K562 (cell line): Measurements from ENCODE around the gene SRRM4. TPM values are rescaled to one million over a fixed set of nuclear protein-coding genes. Genes with fewer than 3 reads are reported as not detected.

Experiments
- ATAC-seq: fragments of 200-7000 bp; cut with Tn5 transposase; 3 replicates; pipeline ENCODE4 v1.9.1; 2020; ENCODE audit warnings: moderate library complexity
- BruUV-seq: library from RNA; stranded (reverse); fragments of 400-500 nt; replicated peaks from 2 replicates; lab custom pipeline; 2021; lab: Mats Ljungman, UMichigan
- CTCF ChIA-PET: fragments of 300-600 bp; formaldehyde crosslinking; extraction: SDS; loops from one replicate; lab custom pipeline; 2021; ENCODE audit warnings: low intra/inter-chr PET ratio; lab: Yijun Ruan, JAX
- POLR2A ChIA-PET: fragments of 300-600, 350-650 bp; sonication (Branson Sonifier 250); formaldehyde crosslinking; extraction: SDS; loops from one replicate; lab custom pipeline; 2021; ENCODE audit warnings: antibody characterized with exemption, inconsistent platforms; lab: Yijun Ruan, JAX
- DNase-seq, 4 experiments: peaks; one replicate each; pipeline versions ENCODE4 v3.0.0 to v3.0.0-alpha.2; 2011 to 2018; ENCODE audit warnings: low spot score in 3 of 4, mixed read lengths in 3 of 4; ENCODE audit errors: extremely low read depth in 1 of 4
- FAIRE-seq: peaks from 2 replicates; lab custom pipeline; 2011; peaks lifted over from hg19 to GRCh38; lab: Jason Lieb, UNC
- H2AFZ ChIP-seq: 2 replicates; pipeline ENCODE4 v1.6.0; 2011; ENCODE audit warnings: low read depth, low read length, control low read depth, inconsistent platforms
- H3K27ac ChIP-seq: fragments of 200-600 bp; 3 replicates; pipeline ENCODE4 v1.8.0; 2011; ENCODE audit warnings: low read depth, mild to moderate bottlenecking, control low read depth, inconsistent platforms, low read length, moderate library complexity, mixed read lengths; ENCODE audit errors: extremely low read depth
- H3K27me3 ChIP-seq, 2 experiments: fragments of 300-600 bp in 1 of 2; 2 replicates in 1 of 2; 3 replicates in 1 of 2; pipeline versions ENCODE4 v1.6.0 to v1.8.0; 2011; ENCODE audit warnings: inconsistent platforms in 2 of 2, low read length in 2 of 2, mild to moderate bottlenecking in 1 of 2, mixed read lengths in 1 of 2, moderate library complexity in 1 of 2; ENCODE audit not compliant: control insufficient read depth in 2 of 2, insufficient read depth in 2 of 2
- H3K36me3 ChIP-seq: fragments of 300-600 bp; 3 replicates; pipeline ENCODE4 v1.8.0; 2011; ENCODE audit warnings: mild to moderate bottlenecking, low read length, inconsistent platforms; ENCODE audit not compliant: control insufficient read depth, insufficient read depth
- H3K4me1 ChIP-seq, 2 experiments: fragments of 200-600 bp in 1 of 2; replicated peaks in 1 of 2; 2 replicates in 1 of 2; 3 replicates in 1 of 2; pipeline versions ENCODE4 v1.5.1 to v1.8.0; 2011; ENCODE audit warnings: inconsistent platforms in 2 of 2, low read length in 2 of 2, mild to moderate bottlenecking in 1 of 2, mixed read lengths in 1 of 2, moderate library complexity in 1 of 2; ENCODE audit not compliant: control insufficient read depth in 2 of 2, insufficient read depth in 2 of 2
- H3K4me2 ChIP-seq: 2 replicates; pipeline ENCODE4 v1.6.1; 2011; ENCODE audit warnings: low read length, control low read depth, inconsistent platforms, mixed read lengths; ENCODE audit not compliant: insufficient read depth
- H3K4me3 ChIP-seq: fragments of 200-600 bp; sonication (generic), shearing (Covaris generic); 2 replicates; pipeline ENCODE4 v1.5.1; 2016; ENCODE audit warnings: control low read depth, inconsistent platforms
- H3K79me2 ChIP-seq: fragments of 200-600 bp; 3 replicates; pipeline ENCODE4 v1.8.0; 2011; ENCODE audit warnings: low read length, inconsistent platforms; ENCODE audit not compliant: control insufficient read depth, insufficient read depth
- H3K9ac ChIP-seq, 2 experiments: 2 replicates each; pipeline versions ENCODE4 v1.6.0 to v1.6.1; 2011; ENCODE audit warnings: low read depth in 2 of 2, low read length in 2 of 2, control low read depth in 1 of 2, inconsistent platforms in 1 of 2, mild to moderate bottlenecking in 1 of 2, mixed read lengths in 1 of 2; ENCODE audit not compliant: insufficient read depth in 1 of 2
- H3K9me1 ChIP-seq: one replicate; pipeline ENCODE4 v1.6.0; 2011; ENCODE audit warnings: inconsistent platforms, mild to moderate bottlenecking, low read length, moderate library complexity; ENCODE audit not compliant: control insufficient read depth, insufficient read depth
- H3K9me3 ChIP-seq: replicated peaks from 2 replicates; pipeline ENCODE4 v1.5.1; 2011; ENCODE audit warnings: low read depth, low read length, inconsistent platforms; ENCODE audit not compliant: control insufficient read depth, insufficient read depth
- H4K20me1 ChIP-seq: replicated peaks from 2 replicates; pipeline ENCODE4 v1.6.1; 2011; ENCODE audit warnings: low read length, inconsistent platforms, mixed read lengths; ENCODE audit not compliant: control insufficient read depth, insufficient read depth
- ATF6 ChIP-seq: sonication (generic); formaldehyde crosslinking; IDR thresholded peaks from 2 replicates; pipeline ENCODE4 v1.4.0; 2020; ENCODE audit warnings: mild to moderate bottlenecking, missing genetic modification reagents
- CREB1 ChIP-seq, 2 experiments: sonication (generic) in 1 of 2; formaldehyde crosslinking in 1 of 2; IDR thresholded peaks; 2 replicates each; pipeline versions ENCODE4 v1.6.1 to v1.8.0; 2012 to 2022; ENCODE audit warnings: inconsistent platforms in 1 of 2, mild to moderate bottlenecking in 1 of 2, missing genetic modification reagents in 1 of 2, moderate library complexity in 1 of 2
- DMBX1 ChIP-seq: fragments of 250-450 bp; sonication (Bioruptor Pico); IDR thresholded peaks from 2 replicates; pipeline ENCODE4 v1.8.0; 2022; ENCODE audit warnings: inconsistent platforms, mild to moderate bottlenecking, moderate library complexity, borderline replicate concordance
- ERF ChIP-seq: fragments of 450-650 bp; formaldehyde crosslinking; IDR thresholded peaks from 2 replicates; pipeline ENCODE4 v1.4.0; 2020; ENCODE audit warnings: mild to moderate bottlenecking, mixed read lengths
- GABPA ChIP-seq: fragments of 200-800 bp; sonication (Bioruptor generic); conservative IDR thresholded peaks from 2 replicates; pipeline ENCODE4 v1.6.1; 2016; ENCODE audit warnings: low read depth, missing genetic modification characterization, missing compliant biosample characterization
- HNRNPL ChIP-seq: fragments of 200-400 bp; formaldehyde crosslinking; IDR thresholded peaks from 2 replicates; pipeline ENCODE4 v1.6.1; 2017; ENCODE audit warnings: low read depth, mild to moderate bottlenecking, low read length
- LARP7 ChIP-seq: fragments of 450-650 bp; IDR thresholded peaks from 2 replicates; pipeline ENCODE4 v1.6.1; 2016
- POLR2AphosphoS2 ChIP-seq: IDR thresholded peaks from 2 replicates; pipeline ENCODE4 v1.6.1; 2012; ENCODE audit warnings: low read length, improper control_type of control experiment
- POLR2G ChIP-seq: fragments of 200-400 bp; formaldehyde crosslinking; IDR thresholded peaks from 2 replicates; pipeline ENCODE4 v1.6.1; 2017; ENCODE audit warnings: low read depth, mild to moderate bottlenecking, antibody characterized with exemption, low read length, moderate library complexity
- POLR2H ChIP-seq: IDR thresholded peaks from 2 replicates; pipeline ENCODE4 v1.6.1; 2016; ENCODE audit warnings: missing genetic modification characterization, low read depth, mild to moderate bottlenecking, control low read depth, missing compliant biosample characterization, moderate library complexity
- whole genome bisulfite sequencing: fragments of 100-300 bp; shearing (Covaris generic); methylation state at CpG from one replicate; pipeline ENCODE4 v1.1.6; 2016; ENCODE audit warnings: low coverage, mixed read lengths; ENCODE audit not compliant: insufficient coverage; ENCODE audit errors: missing lambda C conversion rate; 5-methylcytosine and 5-hydroxymethylcytosine counted together
- in situ Hi-C: fragments of 300-500 bp; cut with MboI; formaldehyde crosslinking; loops from 4 replicates; pipeline ENCODE4 v1.15.0; 2018; ENCODE audit warnings: inconsistent platforms, mixed read lengths
- intact Hi-C: fragments of 100-400 bp; cut with micrococcal nuclease; formaldehyde crosslinking; loops from 2 replicates; pipeline ENCODE4 v1.14.2; 2022
- polyA plus RNA-seq, 8 experiments: library from polyadenylated mRNA; depleted of rRNA in 4 of 8; stranded (reverse) in 5 of 8; unstranded in 3 of 8; fragments of >200 nt; fragmentation: Nextera tagmentation in 2 of 8; fragmentation: Illumina TruSeq in 1 of 8; extraction: Ambion mirVana in 2 of 8; extraction: Trizol in 1 of 8; gene quantifications; 2 replicates each; pipeline versions ENCODE4 v1.2.1 to v1.2.3, GENCODE V29; 2011 to 2014; ENCODE audit warnings: inconsistent platforms in 1 of 8, missing spikeins in 1 of 8
- total RNA-seq, 7 experiments: library from RNA; depleted of rRNA in 6 of 7; stranded (reverse); fragments of >200 nt in 6 of 7; fragmentation: Illumina TruSeq in 2 of 7; extraction: Trizol in 2 of 7; gene quantifications; 2 replicates each; pipeline versions ENCODE4 v1.2.1 to v1.2.3, GENCODE V29; 2011 to 2021; ENCODE audit warnings: low replicate concordance in 1 of 7
- TF ChIP-seq, protein P1 (sequence below): sonication (generic); formaldehyde crosslinking; IDR thresholded peaks from 2 replicates; pipeline ENCODE4 v1.8.0; 2022; ENCODE audit warnings: missing genetic modification reagents, mild to moderate bottlenecking, moderate library complexity, borderline replicate concordance
- TF ChIP-seq, protein P2 (sequence below), 2 experiments: fragments of 450-650 bp; IDR thresholded peaks; 2 replicates each; pipeline ENCODE4 v1.6.1; 2018; ENCODE audit warnings: mild to moderate bottlenecking in 2 of 2, low read depth in 1 of 2; ENCODE audit not compliant: partially characterized antibody in 2 of 2

Gene SRRM4
- total and polyA plus RNA-seq, 9 of the 15 experiments (the other 6 are each of a cell fraction or from before 2014, with no cell fraction given): not detected

DNA sequence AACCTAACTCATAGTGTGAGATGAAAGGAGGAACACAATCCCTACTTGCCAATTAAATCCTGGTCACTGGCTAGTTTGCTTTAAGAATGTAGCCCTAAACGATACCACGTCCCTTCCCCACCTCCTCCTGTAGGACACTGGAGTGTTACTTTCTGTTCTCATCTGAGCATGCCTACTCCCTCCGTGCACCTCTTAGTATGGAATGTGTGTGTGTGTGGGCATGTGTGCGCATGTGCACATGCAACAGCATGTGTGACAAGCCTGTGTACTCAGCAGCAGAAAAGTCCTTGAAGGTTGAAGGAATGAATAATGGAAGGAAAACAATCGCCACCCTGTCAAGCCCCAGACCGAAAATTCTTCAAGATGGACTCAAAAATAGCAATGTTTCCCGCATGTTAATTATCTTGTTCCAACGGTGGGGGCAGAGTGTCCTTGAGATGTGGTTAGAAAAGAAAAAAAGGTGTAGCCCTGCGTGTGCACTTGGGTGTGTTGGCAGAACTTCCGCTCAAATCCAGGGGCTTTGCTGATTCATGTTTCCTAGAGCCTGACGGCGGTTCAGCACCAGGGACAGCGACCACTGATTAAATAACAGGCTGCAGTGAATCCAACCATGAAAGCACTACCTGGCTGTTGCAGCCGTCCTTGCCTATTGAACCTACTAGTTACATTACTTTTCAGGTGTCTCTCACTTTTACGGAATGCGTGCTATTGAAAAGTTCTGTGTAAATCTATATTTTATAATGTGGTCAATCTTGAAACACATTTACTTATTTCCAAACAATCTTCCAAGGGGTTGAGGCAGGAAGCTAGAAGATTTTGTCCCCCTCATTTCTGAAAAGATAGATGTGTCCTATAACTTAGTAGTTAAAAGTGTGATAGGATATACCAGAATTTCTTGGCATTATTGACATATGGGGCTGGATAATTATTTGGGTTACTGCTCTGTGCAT, 79.8 kb downstream of the SRRM4 start:
- Histone ChIP-seq H3K4me2 (no peak overlapping the region), H2AFZ (no peak overlapping the region), H3K27ac (no peak overlapping the region), H3K36me3 (no peaks in the 10 kb centered on the region), H3K79me2 (no peaks in the 10 kb centered on the region), H3K9me3 (no peaks in the 10 kb centered on the region), H3K4me3 (no peak overlapping the region), H3K4me1 (no peaks in the 10 kb centered on the region), H3K9me1 (no peaks in the 10 kb centered on the region), H3K9ac (no peak overlapping the region), H4K20me1 (no peaks in the 10 kb centered on the region; the same call in 1 of the 2 replicates), H3K27me3 (no peaks in the 10 kb centered on the region)
- POLR2A ChIA-PET: no interaction called here
- FAIRE-seq (peak; percentile 78), ATAC-seq (peak; percentile 77), DNase-seq (peak; percentile 41 to 78 (median 49))
- intact Hi-C loops (no loop called here), in situ Hi-C loops (no loop called here)
- BruUV-seq: no TSS peak
- WGBS: 3% methylated on average over 16 of the region's 16 CpGs
- CTCF ChIA-PET: no interaction called here
- TF ChIP-seq ATF6 (CRISPR knock-in tag): no peak
- TF ChIP-seq, protein P1, sequence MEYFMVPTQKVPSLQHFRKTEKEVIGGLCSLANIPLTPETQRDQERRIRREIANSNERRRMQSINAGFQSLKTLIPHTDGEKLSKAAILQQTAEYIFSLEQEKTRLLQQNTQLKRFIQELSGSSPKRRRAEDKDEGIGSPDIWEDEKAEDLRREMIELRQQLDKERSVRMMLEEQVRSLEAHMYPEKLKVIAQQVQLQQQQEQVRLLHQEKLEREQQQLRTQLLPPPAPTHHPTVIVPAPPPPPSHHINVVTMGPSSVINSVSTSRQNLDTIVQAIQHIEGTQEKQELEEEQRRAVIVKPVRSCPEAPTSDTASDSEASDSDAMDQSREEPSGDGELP (CRISPR knock-in tag): no peak
- TF ChIP-seq DMBX1 (CRISPR knock-in tag): peak; percentile 82
- no peak for TF ChIP-seq HNRNPL
- no peak for TF ChIP-seq POLR2AphosphoS2
- TF ChIP-seq CREB1 (IDR thresholded peaks at IDR 0.05): no peak
- TF ChIP-seq CREB1 (CRISPR knock-in tag; IDR thresholded peaks at IDR 0.05): no peak
- TF ChIP-seq LARP7: no peak
- TF ChIP-seq POLR2H (tag): no peak
- no peak for TF ChIP-seq ERF (CRISPR knock-in tag)
- TF ChIP-seq POLR2G: no peak
- TF ChIP-seq, protein P2, sequence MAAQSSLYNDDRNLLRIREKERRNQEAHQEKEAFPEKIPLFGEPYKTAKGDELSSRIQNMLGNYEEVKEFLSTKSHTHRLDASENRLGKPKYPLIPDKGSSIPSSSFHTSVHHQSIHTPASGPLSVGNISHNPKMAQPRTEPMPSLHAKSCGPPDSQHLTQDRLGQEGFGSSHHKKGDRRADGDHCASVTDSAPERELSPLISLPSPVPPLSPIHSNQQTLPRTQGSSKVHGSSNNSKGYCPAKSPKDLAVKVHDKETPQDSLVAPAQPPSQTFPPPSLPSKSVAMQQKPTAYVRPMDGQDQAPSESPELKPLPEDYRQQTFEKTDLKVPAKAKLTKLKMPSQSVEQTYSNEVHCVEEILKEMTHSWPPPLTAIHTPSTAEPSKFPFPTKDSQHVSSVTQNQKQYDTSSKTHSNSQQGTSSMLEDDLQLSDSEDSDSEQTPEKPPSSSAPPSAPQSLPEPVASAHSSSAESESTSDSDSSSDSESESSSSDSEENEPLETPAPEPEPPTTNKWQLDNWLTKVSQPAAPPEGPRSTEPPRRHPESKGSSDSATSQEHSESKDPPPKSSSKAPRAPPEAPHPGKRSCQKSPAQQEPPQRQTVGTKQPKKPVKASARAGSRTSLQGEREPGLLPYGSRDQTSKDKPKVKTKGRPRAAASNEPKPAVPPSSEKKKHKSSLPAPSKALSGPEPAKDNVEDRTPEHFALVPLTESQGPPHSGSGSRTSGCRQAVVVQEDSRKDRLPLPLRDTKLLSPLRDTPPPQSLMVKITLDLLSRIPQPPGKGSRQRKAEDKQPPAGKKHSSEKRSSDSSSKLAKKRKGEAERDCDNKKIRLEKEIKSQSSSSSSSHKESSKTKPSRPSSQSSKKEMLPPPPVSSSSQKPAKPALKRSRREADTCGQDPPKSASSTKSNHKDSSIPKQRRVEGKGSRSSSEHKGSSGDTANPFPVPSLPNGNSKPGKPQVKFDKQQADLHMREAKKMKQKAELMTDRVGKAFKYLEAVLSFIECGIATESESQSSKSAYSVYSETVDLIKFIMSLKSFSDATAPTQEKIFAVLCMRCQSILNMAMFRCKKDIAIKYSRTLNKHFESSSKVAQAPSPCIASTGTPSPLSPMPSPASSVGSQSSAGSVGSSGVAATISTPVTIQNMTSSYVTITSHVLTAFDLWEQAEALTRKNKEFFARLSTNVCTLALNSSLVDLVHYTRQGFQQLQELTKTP (IDR thresholded peaks at IDR 0.05; ENCODE audit: low read depth in 1 of 2, partially characterized antibody in 2 of 2): peak in 1 of 2 experiments; percentile 89
- peak; percentile 42; the same call in 1 of the 2 replicates for TF ChIP-seq GABPA (tag)
